Measurements from ENCODE around the gene ACKR2.

GRCh38 chr3:42900226-42901072 is 91.2 kb downstream of the ACKR2 start:
- TF ChIP-seq CTCF (optimal IDR thresholded peaks at IDR 0.05 in 1 of 3, IDR thresholded peaks at IDR 0.05 in 1 of 3, conservative IDR thresholded peaks at IDR 0.05 in 1 of 3; ENCODE audit: extremely low read depth in 1 of 3, insufficient read depth in 2 of 3, low read length in 3 of 3) (no peak), EZH2 (IDR thresholded peaks at IDR 0.05; ENCODE audit: low read length) (no peak)

Measured in keratinocyte (primary cell).